Epithelial cell of proximal tubule (primary cell): ENCODE data around the gene SRRM3. TPM values are rescaled to one million over a fixed set of nuclear protein-coding genes. Genes with fewer than 3 reads are reported as not detected.
A peak's percentile ranks its signal among the peaks of the same experiment; 100 is the strongest.
"Not testable (repeated sequence)": the region's sequence is repeated elsewhere in the genome, so short reads cannot be mapped to it uniquely, and the experiment has no call there.

ENCODE experiments used
- DNase-seq: peaks from one replicate; pipeline ENCODE4 v3.0.0-alpha.2; 2011; ENCODE audit warnings: low read depth
- H3K4me3 ChIP-seq: 2 replicates; pipeline ENCODE4 v1.5.1; 2011; ENCODE audit warnings: low read depth, mild to moderate bottlenecking, low read length
- CTCF ChIP-seq: conservative IDR thresholded peaks from 2 replicates; pipeline ENCODE4 v1.5.1; 2012; ENCODE audit warnings: low read depth, mild to moderate bottlenecking, low read length
- total RNA-seq: library from RNA; depleted of rRNA; stranded (reverse); fragments of >200 nt; gene quantifications from 2 replicates; pipeline ENCODE4 v1.2.3, GENCODE V29; 2015

The SRRM3 gene
- total RNA-seq, 1 donor from 2014 or later: not detected

GRCh38 chr7:76165106-76165972, 36.4 kb upstream of the SRRM3 start:
- no peak for DNase-seq
- H3K4me3 ChIP-seq: no peak overlapping the region
- TF ChIP-seq CTCF: no peak

- H3K4me3 ChIP-seq: peak overlapping the region; percentile 76
- no peak for TF ChIP-seq CTCF
- DNase-seq: no peak
Measured at GRCh38 chr7:76165973-76166403, 35.7 kb upstream of the SRRM3 start.

GRCh38 chr7:76166404-76167255, 35.1 kb upstream of the SRRM3 start:
- DNase-seq: peak; percentile 37
- peak overlapping the region; percentile 76 for H3K4me3 ChIP-seq
- no peak for TF ChIP-seq CTCF

- DNase-seq: no peak
- TF ChIP-seq CTCF: no peak
Measured at GRCh38 chr7:76173566-76174205, 28.0 kb upstream of the SRRM3 start.

GRCh38 chr7:76176951-76177350, 24.7 kb upstream of the SRRM3 start:
- not testable (repeated sequence) for H3K4me3 ChIP-seq, DNase-seq

More at GRCh38 chr7:76173566-76174205, 28.0 kb upstream of the SRRM3 start:
- H3K4me3 ChIP-seq: no peak overlapping the region

GRCh38 chr7:76179686-76180085, 22.0 kb upstream of the SRRM3 start:
- H3K4me3 ChIP-seq: no peak overlapping the region
- no peak for TF ChIP-seq CTCF
- DNase-seq: no peak
